ENCODE results near the gene TMEM181. TPM values are rescaled to one million over a fixed set of nuclear protein-coding genes. Genes with fewer than 3 reads are reported as not detected.
A peak's percentile ranks its signal among the peaks of the same experiment; 100 is the strongest.
"Not testable (repeated sequence)": the region's sequence is repeated elsewhere in the genome, so short reads cannot be mapped to it uniquely, and the experiment has no call there.

The TMEM181 gene
- total RNA-seq, 1 experiment from 2014 or later, result 24.3 TPM

GRCh38 chr6:158618289-158618688 lies 58.4 kb downstream of the TMEM181 start:
- DNase-seq (ENCODE audit: extremely low read depth, low read depth), result not testable (repeated sequence)

GRCh38 chr6:158619922-158620801 lies 60.3 kb downstream of the TMEM181 start:
- no peak for DNase-seq (ENCODE audit: extremely low read depth, low read depth)

GRCh38 chr6:158620963-158621693 lies 61.2 kb downstream of the TMEM181 start:
- DNase-seq (ENCODE audit: extremely low read depth, low read depth), result no peak

GRCh38 chr6:158621694-158622544 lies 62.0 kb downstream of the TMEM181 start:
- DNase-seq (ENCODE audit: extremely low read depth, low read depth), result no peak

GRCh38 chr6:158622545-158623190 lies 62.8 kb downstream of the TMEM181 start:
- no peak for DNase-seq (ENCODE audit: extremely low read depth, low read depth)

- DNase-seq (ENCODE audit: extremely low read depth, low read depth), result no peak
These were observed 65.1 kb downstream of the TMEM181 start for GRCh38 chr6:158624684-158625682.

GRCh38 chr6:158625881-158626305 lies 66.0 kb downstream of the TMEM181 start:
- no peak for DNase-seq (ENCODE audit: extremely low read depth, low read depth)

GRCh38 chr6:158626360-158627167 lies 66.7 kb downstream of the TMEM181 start:
- no peak for DNase-seq (ENCODE audit: extremely low read depth, low read depth)

- no peak for DNase-seq (ENCODE audit: extremely low read depth, low read depth)
These were observed 67.5 kb downstream of the TMEM181 start for GRCh38 chr6:158627168-158627939.

GRCh38 chr6:158627940-158628211 lies 68.0 kb downstream of the TMEM181 start:
- DNase-seq (ENCODE audit: extremely low read depth, low read depth), result no peak

- no peak for DNase-seq (ENCODE audit: extremely low read depth, low read depth)
These were observed 68.7 kb downstream of the TMEM181 start for GRCh38 chr6:158628542-158628941.

- no peak for DNase-seq (ENCODE audit: extremely low read depth, low read depth)
These were observed 69.7 kb downstream of the TMEM181 start for GRCh38 chr6:158629367-158630221.

- no peak for DNase-seq (ENCODE audit: extremely low read depth, low read depth)
These were observed 71.2 kb downstream of the TMEM181 start for GRCh38 chr6:158630938-158631616.

GRCh38 chr6:158631678-158632537 lies 72.0 kb downstream of the TMEM181 start:
- peak; percentile 37 for DNase-seq (ENCODE audit: extremely low read depth, low read depth)

GRCh38 chr6:158632538-158633119 lies 72.7 kb downstream of the TMEM181 start:
- DNase-seq (ENCODE audit: extremely low read depth, low read depth), result not testable (repeated sequence)
